ENCODE results near the gene PTPN4.

DNA sequence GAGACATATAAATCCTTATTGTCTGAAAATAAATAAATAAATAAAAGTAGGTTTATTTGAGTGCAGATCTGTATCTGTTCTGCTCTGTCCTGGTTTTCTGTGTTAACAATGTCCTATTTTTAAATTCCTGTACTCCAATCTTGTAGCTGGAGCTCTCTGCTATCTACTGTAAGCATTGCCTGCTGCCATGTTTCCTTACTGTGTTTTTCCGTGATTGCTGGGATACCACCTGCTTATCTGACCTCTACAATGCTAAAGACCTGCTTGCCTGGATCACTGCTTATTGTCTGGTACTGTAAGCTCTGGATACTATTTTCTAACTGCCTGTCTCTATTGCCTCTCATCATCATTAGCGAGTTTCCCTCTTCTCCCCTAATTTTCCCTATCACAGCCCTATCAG is 11.6 kb downstream of the PTPN4 start:
- TF ChIP-seq EZH2 (IDR thresholded peaks at IDR 0.05; ENCODE audit: insufficient read depth, poor library complexity, severe bottlenecking) (no peak), EZH2phosphoT487 (IDR thresholded peaks at IDR 0.05; ENCODE audit: insufficient read depth, low read depth) (no peak)
